ENCODE data around the gene ACTRT2. TPM values are rescaled to one million over a fixed set of nuclear protein-coding genes. Genes with fewer than 3 reads are reported as not detected.

The ACTRT2 gene
- total and polyA plus RNA-seq, 2 donors (not counting 3 experiments of a cell fraction or from before 2014, with no cell fraction given) = not detected

DNA sequence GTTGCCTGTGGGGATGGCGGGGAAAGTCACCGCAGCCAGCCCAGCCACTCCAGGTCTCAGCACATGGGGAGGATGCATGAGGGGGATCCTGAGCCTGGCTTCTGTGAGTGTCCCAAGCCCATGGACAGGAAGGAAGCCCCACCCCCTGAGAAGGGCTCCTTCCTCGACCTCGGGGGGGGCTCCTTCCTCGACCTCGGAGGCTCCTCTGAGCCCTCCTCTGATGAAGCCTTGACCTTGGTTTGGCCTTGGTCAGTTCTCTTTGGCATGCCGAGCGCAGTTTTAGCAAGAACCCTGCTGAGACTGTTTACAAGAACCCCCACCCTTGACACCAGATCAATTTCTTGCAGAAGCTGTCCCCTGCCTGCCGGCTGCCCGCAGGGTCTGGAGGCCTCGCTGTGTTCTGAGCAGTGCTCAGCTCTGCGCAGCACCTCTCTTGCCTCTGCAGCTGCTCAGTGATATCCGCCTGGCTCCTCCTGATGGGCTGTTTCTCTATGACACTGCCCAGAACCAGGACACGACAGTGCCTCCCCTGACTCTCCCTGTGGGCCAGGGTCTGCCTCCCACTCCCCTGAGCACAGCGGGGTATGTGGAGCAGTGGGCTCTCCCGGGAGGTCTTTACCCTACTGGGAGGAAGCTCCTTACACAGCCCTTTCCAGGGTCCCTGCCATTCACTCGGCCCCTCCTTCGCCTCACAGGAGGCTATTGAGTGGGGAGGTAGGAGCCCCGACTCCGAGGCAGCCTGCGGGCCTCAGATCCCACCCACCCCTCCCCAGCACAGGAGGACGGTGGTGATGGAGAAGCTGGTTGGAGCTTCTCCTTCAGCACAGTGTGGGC lies 15.4 kb downstream of the ACTRT2 start:
- FAIRE-seq (no peak), DNase-seq (ENCODE audit: low read depth, low spot score) (no peak)
- Histone ChIP-seq H3K4me3 (replicated peaks in 1 of 3; ENCODE audit: insufficient read depth in 1 of 3, low read depth in 1 of 3, low read length in 3 of 3) (no peak overlapping the region), H3K27ac (ENCODE audit: insufficient read depth, low read depth, low read length) (no peak overlapping the region), H3K9me1 (replicated peaks; ENCODE audit: control insufficient read depth, extremely low read depth, insufficient read depth, low read length) (no peaks in the 10 kb centered on the region), H4K20me1 (replicated peaks; ENCODE audit: control insufficient read depth, extremely low read depth, insufficient read depth, low read length) (no peaks in the 10 kb centered on the region), H3K36me3 (ENCODE audit: control insufficient read depth in 2 of 2, extremely low read depth in 1 of 2, insufficient read depth in 2 of 2, low read length in 2 of 2) (no peaks in the 10 kb centered on the region), H2AFZ (ENCODE audit: low read depth, low read length) (no peak overlapping the region), H3K4me1 (ENCODE audit: control insufficient read depth, extremely low read depth, insufficient read depth, low read length) (no peaks in the 10 kb centered on the region), H3K27me3 (ENCODE audit: control insufficient read depth in 2 of 2, insufficient read depth in 2 of 2, low read length in 2 of 2) (no peaks in the 10 kb centered on the region), H3K4me2 (ENCODE audit: insufficient read depth, low read length) (no peak overlapping the region), H3K9ac (replicated peaks; ENCODE audit: extremely low read depth, insufficient read depth, low read length) (no peak overlapping the region), H3K79me2 (ENCODE audit: control insufficient read depth, insufficient read depth, low read length) (no peaks in the 10 kb centered on the region), H3K9me3 (replicated peaks; ENCODE audit: control insufficient read depth, insufficient read depth, low read length) (no peaks in the 10 kb centered on the region)
- dilution Hi-C loops (cut with MboI; ENCODE audit: extremely low pct_ligation_motif_present, low sequenced_read_pairs) (no loop called here), intact Hi-C loops (cut with micrococcal nuclease) (no loop called here)
- no peak for TF ChIP-seq GATA2 (IDR thresholded peaks at IDR 0.05; ENCODE audit: insufficient read depth, insufficient read length, low read depth, low read length)
- TF ChIP-seq MYC (IDR thresholded peaks at IDR 0.05; ENCODE audit: low read depth, low read length) = no peak
- no peak for TF ChIP-seq POLR2AphosphoS5 (IDR thresholded peaks at IDR 0.05; ENCODE audit: insufficient read depth, low read depth, low read length)
- no peak for TF ChIP-seq FOS (IDR thresholded peaks at IDR 0.05; ENCODE audit: borderline replicate concordance, insufficient read depth, low read length)
- TF ChIP-seq, protein P1, sequence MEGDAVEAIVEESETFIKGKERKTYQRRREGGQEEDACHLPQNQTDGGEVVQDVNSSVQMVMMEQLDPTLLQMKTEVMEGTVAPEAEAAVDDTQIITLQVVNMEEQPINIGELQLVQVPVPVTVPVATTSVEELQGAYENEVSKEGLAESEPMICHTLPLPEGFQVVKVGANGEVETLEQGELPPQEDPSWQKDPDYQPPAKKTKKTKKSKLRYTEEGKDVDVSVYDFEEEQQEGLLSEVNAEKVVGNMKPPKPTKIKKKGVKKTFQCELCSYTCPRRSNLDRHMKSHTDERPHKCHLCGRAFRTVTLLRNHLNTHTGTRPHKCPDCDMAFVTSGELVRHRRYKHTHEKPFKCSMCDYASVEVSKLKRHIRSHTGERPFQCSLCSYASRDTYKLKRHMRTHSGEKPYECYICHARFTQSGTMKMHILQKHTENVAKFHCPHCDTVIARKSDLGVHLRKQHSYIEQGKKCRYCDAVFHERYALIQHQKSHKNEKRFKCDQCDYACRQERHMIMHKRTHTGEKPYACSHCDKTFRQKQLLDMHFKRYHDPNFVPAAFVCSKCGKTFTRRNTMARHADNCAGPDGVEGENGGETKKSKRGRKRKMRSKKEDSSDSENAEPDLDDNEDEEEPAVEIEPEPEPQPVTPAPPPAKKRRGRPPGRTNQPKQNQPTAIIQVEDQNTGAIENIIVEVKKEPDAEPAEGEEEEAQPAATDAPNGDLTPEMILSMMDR (IDR thresholded peaks at IDR 0.05; ENCODE audit: extremely low read depth in 1 of 2, insufficient read depth in 1 of 2, low read depth in 1 of 2, low read length in 2 of 2) = no peak
- TF ChIP-seq JUN (IDR thresholded peaks at IDR 0.05; ENCODE audit: borderline replicate concordance, insufficient read depth, insufficient read length, low read depth) = no peak
- no peak for TF ChIP-seq EZH2 (IDR thresholded peaks at IDR 0.05; ENCODE audit: borderline replicate concordance, low read depth, low read length, severe bottlenecking)
- TF ChIP-seq, protein P2, sequence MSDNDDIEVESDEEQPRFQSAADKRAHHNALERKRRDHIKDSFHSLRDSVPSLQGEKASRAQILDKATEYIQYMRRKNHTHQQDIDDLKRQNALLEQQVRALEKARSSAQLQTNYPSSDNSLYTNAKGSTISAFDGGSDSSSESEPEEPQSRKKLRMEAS (IDR thresholded peaks at IDR 0.05; ENCODE audit: insufficient read depth, insufficient read length) = no peak
- TF ChIP-seq POLR2A (IDR thresholded peaks at IDR 0.05; ENCODE audit: low read depth, low read length) = no peak
- ChIA-PET CTCF (no interaction called here), POLR2A (no interaction called here)
- no TSS peak for BruUV-seq (replicated peaks)

Measured in endothelial cell of umbilical vein (primary cell).